VCaP (cell line): ENCODE data around the gene ASAP2.

Experiments used
- H3K27ac ChIP-seq: fragments of 450-650 bp; 2 replicates; pipeline ENCODE4 v1.5.1; 2017
- TF ChIP-seq, protein P1 (sequence below): fragments of 450-650 bp; conservative IDR thresholded peaks from 2 replicates; pipeline ENCODE4 v1.5.1; 2017; ENCODE audit warnings: mild to moderate bottlenecking, moderate library complexity

ASAP2 gene

DNA sequence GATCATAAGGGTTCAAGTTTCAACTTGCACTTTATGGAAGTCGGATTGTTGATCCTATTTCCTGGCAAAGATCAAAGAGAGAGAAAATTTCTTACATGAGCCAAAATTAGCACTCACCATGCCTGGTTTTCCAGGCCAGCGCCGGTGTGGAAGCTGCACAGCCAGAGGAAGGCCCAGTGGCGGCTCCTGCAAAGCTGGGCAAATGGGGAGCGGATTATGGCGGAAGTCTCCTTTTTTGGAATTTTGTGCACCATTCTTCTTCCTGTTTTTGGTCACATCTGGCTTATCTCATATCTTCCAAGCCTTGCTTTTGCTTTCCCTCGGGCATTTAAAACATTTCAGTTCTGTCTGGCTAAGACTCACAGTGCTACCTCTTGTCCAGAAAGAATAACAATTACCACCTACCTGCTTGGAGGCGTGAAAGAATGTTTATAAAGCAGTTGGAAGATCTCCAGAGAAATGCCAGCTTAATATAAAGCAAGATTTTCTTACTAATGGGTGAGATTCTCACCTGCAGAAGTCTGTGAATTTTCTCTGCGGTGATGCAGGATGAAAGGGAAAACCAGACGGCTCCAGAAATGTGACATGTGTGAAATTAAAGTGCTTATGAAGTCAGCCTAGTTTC is 94.3 kb downstream of the ASAP2 start:
- H3K27ac ChIP-seq = no peak overlapping the region

DNA sequence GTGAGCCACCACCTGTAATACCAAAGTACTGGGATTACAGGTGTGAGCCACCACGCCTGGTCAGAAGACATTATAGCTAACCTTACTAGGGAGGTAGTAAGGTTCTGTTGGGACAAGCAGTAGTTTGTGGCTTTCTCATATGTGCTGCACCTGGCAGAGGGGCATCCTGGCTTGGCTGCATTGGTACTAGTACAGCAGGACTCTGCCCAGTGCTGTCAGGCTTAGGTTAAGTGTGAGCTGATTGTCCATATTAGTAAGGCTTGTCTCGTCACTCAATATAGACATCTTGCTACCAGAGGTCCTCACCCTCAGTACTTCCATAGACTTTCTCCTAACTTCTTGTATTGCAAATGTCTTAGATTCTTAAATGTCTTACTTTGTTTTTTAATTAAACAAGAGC is 96.1 kb downstream of the ASAP2 start:
- H3K27ac ChIP-seq = no peak overlapping the region
- TF ChIP-seq, protein P1, sequence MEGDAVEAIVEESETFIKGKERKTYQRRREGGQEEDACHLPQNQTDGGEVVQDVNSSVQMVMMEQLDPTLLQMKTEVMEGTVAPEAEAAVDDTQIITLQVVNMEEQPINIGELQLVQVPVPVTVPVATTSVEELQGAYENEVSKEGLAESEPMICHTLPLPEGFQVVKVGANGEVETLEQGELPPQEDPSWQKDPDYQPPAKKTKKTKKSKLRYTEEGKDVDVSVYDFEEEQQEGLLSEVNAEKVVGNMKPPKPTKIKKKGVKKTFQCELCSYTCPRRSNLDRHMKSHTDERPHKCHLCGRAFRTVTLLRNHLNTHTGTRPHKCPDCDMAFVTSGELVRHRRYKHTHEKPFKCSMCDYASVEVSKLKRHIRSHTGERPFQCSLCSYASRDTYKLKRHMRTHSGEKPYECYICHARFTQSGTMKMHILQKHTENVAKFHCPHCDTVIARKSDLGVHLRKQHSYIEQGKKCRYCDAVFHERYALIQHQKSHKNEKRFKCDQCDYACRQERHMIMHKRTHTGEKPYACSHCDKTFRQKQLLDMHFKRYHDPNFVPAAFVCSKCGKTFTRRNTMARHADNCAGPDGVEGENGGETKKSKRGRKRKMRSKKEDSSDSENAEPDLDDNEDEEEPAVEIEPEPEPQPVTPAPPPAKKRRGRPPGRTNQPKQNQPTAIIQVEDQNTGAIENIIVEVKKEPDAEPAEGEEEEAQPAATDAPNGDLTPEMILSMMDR = no peak

More for the DNA sequence above, 94.3 kb downstream of the ASAP2 start:
- TF ChIP-seq, protein P1 = no peak

DNA sequence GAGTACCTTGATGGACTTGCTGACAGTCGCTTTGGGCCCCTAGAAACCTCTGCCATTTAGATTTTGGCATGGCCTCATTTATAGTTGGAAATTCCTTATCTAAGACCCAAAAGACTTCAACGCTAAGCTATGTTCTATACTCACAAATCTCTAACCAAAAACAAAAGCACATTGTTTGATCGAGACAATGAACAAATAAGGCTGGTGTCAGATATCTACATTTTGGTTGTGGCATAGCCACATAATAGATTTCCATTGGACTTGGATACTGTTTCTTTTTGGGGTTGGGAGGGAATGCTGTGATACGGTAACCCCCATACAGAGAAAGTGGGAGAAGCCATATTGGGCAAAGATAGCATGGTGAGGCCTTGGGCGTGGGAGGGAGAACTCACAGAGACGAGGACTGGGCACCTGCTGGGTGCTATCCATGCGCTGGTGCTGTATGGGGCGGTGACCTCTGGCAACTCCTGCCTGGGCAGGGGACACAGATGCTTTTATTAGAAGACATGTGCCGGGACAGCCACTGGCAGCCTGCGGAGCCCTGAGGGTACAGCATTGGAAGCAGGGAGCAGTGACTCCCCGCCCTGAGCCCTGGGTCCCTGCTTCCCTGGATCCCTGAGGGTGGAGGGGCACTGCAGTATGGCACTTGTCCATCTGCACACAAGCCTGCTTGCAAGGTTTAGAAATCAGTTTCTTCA is 97.1 kb downstream of the ASAP2 start:
- TF ChIP-seq, protein P1 = no peak
- no peak overlapping the region for H3K27ac ChIP-seq

DNA sequence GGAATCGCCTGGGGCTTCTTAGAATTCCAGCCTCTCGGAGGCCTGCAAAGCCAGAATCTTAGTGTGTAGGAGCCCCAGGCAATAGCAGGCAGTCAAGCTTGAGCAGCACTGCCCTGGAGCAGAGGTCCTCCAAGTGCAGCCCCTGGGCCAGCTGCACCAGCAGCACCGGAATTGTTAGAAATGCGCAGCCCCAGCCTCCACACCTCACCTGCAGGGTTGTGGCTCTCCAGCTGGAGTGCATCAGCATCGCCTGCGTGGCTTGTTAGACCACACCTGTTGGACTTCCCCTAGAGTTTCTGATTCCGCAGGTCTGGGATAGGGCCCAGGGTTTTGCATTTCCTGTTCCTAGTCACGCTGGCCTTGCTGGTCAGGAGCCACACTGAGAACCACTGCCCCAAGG is 100.3 kb downstream of the ASAP2 start:
- H3K27ac ChIP-seq = no peak overlapping the region
- TF ChIP-seq, protein P1 = no peak

DNA sequence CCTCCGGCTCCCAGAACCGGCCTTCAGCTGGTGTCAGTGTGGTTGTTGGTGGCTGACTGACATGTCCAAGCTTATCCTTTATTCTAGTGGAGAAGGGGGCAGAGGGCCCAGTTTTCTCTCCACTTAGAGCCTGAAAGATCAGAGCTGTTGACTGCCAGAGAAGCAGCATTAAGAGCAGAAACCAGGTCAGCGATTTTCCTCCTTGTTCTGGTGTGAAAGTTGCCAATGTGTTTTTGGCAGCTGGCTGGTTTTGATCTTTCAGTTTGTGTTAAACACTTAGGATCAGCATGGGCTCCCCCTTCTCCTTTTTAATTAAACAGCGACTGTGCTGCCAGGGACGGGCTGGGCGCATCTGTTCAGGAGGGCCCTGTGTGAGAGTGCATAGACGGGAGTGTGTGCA is 100.9 kb downstream of the ASAP2 start:
- no peak overlapping the region for H3K27ac ChIP-seq
- TF ChIP-seq, protein P1 = no peak

DNA sequence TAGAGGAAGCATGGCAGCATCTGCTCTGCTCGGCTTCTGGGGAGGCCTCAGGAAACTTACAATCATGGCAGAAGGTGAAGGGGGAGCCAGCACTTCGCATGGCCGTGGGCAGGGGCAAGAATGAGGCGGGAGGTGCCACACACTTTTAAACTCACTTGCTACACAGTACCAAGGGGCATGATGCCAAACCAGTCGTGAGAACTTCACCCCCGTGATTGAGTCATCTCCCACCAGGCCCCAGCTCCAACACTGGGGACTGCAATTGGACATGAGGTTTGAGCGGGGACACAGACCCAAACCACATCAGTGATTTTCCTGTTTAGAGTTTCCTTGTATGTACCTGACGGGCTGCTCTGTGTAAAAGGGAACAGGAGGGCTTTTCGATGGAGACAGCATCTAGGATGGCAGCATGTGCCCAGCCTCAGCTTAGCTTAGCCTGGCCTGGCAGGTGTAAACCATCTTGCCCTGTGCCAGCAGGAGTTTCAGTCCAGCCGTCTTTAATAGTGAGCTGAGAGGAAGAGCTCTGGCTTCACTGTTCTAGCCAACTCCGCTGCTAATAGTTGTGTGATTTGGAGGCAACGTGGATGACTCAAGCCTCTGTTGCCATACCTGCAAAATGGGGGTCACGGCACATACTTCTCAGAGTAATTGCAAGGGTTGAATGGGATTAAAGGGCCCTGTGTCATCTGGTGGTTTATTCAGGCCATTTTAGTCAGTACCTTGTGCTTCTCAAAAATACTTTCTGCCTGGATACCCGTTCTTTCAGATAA is 101.8 kb downstream of the ASAP2 start:
- TF ChIP-seq, protein P1 = no peak
- H3K27ac ChIP-seq = no peak overlapping the region

DNA sequence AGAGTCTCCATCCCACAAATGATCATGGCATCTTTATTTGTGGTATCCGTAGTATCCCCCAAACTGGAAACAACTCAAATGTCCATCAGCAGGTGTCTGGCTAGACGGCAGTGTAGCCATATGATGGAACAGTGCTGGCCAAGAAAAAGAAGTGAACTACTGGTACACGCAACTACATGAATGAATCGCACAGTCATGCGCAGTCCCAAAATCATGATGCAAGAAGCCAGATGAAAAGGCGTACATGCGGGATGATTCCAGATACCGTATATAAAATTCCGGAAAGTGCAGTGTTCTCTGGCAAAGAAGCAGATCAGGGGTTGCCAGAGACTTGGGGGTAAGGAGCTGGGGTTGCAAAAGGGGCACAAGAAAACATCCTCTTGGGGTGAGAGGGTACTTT is 102.5 kb downstream of the ASAP2 start:
- no peak overlapping the region for H3K27ac ChIP-seq
- TF ChIP-seq, protein P1 = no peak
